CD4-positive, alpha-beta T cell treated with Interleukin-12 subunit alpha and Interleukin-12 subunit beta, for 1 hour (primary cell): ENCODE measurements around the gene SPOCD1.

Source experiments
- DNase-seq: peaks from one replicate; pipeline ENCODE4 v3.0.0-alpha.2; 2020

Gene SPOCD1

DNA sequence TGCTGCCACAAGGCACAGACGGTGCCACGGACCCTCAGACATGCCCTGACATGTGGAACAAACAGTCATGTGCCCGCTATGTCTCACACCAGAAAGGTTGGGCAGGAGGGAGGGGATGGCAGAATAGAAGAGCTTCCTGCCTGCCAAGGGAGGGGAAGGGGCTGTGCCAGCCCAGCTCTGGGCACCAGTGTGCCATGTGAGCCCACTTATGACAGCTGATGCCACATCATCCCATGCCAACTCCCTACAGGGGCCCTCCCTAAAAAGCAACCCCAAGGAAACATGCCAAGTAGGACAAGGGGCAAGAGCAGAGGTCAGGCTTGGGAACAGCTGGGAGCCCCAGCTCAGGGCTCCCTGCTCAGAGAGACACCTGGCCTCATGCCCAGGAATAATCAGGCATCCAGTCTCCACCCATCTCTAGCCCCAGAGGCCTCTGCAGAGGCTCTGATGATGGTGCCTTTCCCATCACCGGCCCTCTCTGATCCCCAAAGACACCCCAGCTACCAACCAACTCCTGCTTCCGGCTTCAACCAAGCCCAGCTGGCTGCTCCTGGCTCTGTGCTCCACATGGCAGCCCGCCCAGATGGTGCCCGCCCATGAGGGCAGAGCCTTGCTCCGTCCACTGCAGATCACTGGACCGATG lies 62.0 kb downstream of the SPOCD1 start:
- DNase-seq, result no peak

DNA sequence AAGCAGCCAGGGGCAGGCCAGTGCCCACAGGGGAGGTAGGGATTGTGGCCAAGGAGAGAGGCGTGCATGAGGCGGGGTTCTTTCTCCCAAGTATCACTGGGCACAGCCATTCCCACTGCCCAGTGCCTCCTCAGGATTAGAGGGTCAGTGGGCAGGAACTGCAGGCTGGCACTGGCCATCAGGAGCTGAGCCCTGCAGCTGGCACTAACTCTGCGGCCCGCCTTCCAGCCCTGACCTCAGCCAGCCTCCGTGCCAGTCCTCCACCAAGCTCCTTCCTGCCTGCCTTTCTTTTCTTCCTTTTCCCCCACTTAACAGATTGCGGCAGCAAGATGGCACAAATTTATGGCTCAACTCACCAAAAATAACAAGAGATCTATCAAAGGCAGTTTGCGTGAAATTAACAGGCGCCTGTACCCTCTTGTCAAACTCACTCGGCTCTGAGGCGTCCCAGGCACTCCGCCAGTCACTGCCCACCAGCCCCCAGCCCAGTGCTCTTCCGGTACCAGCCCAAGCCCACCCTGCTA lies 62.8 kb downstream of the SPOCD1 start:
- DNase-seq, result no peak

DNA sequence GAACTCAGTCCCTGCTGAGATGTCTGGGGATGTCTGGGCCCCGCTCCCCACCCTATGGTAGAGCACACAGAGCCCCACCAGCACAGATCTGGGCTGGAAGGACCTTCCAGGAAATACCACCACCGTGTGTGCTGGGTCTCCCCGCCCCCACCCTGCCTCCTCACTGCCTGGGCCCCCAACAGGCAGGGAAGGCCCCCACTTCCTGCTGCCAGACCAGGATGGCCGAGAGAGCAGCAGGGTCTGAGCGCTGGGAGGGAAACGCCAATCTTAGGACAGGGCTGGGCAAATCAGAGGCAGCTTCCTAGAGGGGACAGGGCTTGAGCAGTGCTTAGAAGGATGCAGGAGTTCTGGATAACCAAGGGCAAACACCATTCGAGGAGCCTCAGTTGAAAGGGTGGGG lies 63.6 kb downstream of the SPOCD1 start:
- DNase-seq, result no peak

DNA sequence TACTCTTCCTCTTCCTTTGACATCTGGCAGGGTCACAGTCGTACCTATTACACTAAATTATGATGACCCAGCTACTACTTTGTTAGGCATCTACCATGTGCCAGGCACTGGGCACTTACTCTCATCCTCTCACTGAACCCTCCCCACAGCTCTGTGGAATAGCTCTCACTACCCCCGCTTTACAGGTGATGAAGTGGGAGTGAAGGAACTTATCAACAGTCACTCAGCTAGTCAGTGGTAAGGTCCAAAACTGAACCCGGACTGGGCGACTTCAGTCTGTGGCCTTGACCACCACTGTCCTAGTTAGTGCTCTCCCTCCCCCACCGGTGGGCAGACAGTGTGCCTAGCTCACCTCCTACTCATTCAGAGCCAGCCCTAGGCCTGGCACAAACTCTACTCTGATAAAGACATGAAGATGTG lies 64.0 kb downstream of the SPOCD1 start:
- no peak for DNase-seq

DNA sequence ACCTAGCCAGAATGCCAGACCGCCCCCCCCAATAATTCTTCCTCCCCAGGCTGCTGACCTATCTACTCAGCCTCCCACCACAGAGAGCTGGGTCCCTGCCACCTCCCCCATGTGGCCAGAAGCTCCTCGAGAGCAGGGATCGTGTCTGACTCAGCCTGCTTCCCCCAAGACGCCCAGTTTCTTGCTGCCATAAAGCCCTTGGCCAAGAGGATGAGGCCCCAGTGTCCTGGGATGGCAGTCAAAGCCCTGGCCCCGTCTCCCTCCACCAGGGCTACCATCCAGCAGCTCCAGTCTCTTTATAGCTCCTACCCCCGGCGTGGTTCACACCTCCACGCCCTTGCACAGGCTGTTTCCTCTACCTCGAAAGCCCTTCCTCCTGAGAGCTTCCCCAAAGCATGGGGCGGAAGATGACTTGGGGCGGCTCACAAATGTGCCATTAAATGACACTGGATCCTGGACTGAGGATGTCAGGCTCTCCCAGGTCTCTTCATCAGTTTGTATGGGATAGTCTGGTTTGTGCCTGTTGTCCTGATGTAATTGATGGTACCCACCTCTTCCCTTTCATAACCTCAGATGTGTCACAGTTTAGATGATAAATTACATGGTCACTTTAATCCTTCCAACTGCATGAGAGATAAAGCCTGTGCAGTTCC lies 64.8 kb downstream of the SPOCD1 start:
- peak; percentile 47 for DNase-seq

DNA sequence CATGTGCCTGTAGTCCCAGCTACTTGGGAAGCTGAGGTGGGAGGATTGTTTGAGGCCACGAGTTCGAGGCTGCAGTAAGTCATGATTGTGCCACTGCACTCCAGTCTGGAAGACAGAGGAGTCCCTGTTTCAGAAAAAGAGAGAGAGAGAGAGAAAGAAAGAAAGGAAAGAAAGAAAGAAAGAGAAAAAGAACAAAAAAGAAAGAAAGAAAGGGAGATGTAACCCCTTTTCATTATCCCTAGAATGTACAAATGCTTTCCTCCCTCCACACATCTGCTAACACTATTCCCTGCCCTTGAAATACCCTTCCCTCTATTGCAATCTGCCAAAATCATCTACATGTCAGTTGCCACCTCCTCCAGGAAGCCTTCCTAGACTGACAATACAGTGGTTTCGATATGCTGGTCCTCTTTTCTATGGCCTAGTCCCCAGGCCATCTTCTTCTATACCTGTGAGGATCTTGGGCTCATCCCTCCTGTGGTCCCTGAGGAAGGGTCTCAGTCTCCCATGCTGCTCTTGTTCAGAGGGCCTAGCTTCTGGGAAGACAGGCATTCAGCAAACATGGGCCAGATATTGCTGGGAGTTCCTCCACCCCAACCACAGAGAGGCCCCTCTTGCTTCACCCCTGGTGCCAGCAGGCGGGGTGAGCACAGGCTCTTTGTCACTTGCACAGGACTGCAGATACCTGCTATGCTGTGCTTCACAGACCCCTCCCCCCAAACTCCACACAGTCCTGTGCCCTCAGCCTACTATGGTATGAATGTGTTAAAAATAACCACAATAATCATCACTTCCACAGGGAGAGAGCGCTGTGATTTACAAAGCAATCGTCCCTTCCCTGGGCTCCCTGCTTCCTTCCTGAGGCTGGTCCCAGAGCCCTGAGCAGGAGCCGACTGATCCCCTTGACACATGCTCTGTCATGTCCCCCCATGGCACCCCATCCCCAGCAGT lies 65.8 kb downstream of the SPOCD1 start:
- no peak for DNase-seq

DNA sequence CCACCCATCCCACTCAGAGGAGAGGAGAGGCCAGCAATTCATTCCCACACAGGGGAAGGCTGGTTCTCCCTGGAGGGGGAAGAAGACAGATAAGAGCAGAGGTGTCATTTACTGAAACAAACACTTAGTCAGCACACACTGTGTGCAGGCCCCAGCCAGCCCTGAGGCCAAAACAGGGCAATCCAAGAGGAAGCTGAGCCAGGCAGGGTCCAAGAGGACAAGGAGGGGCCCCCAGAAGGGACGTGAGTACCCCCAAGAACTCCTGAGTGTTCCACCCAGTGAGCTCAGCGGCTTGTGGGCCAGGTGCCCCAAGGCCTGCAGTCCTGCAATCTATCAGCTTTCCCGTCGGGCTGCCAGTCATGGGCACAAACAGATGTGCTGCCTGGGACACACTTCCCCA lies 67.5 kb downstream of the SPOCD1 start:
- DNase-seq, result no peak

DNA sequence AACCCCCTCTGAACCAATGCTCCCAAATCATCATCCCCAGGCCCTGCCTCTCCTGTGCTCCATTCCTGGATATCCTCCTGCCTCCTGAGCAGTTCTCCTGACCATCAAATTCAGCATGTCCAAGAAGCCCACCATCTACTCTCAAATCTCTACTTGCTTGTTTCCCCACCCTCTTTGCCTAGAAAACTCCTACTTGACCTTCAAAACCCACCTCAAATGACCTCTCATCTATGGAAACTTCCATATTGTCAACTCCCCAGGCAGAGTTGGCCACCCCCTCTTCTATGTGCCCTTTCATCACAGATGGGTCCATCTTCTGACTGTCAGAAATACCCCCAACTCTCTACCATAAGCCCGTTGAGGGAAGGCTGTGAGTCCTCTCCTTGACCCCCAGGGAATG lies 68.5 kb downstream of the SPOCD1 start:
- DNase-seq, result no peak

DNA sequence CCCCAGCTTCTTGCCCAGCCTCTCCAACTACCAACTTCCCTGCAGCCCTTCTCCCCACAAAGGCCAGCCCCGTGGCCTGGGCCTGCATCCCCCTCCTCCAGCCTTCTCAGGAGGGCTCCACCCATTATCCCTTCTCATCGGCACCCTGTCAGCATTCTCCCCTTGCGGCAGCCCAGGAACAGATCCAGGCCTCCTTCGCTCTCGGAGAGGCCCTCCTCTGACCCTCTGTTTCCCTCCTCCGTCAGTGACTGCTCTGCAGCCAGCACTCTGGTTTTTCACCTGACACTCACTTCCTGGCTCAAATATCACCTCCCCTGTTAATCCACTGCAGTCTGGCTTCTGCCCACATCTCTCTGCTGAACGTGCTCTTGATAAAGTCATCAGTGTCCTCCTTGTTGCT lies 69.1 kb downstream of the SPOCD1 start:
- no peak for DNase-seq

DNA sequence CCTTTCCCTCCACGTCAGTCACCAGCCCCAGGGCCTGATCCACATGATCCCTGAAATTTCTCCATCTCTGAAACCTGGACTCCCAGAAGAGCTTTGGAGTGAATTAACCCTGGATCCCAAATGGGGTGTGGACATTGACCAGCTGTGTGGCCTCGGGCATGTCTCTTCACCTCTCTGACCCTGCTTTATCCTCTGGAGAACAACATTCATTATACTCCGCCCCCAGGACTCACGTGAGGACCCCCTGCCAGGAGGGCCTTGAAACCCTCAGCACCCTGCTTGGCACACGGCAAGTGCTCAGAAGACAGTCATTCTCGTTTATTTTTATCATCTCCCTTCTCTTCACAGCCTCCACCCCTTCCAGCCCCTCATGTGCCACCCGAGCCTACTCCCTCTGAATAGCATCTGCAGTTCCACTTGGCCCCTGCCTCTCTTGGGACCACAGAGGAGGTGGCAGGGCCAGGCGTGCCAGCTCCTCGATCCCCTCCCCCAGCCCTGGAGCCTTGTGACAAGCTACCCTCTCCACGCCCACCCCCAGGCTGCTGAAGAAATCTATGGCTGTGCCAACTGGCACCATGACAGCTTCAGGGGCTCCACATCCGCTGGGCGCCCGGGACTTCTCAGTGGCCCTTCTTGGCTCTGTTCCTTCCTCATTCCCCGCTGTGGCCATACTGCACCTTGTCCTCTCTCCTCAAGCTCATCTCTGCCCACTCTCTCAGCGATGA lies 69.7 kb downstream of the SPOCD1 start:
- no peak for DNase-seq

DNA sequence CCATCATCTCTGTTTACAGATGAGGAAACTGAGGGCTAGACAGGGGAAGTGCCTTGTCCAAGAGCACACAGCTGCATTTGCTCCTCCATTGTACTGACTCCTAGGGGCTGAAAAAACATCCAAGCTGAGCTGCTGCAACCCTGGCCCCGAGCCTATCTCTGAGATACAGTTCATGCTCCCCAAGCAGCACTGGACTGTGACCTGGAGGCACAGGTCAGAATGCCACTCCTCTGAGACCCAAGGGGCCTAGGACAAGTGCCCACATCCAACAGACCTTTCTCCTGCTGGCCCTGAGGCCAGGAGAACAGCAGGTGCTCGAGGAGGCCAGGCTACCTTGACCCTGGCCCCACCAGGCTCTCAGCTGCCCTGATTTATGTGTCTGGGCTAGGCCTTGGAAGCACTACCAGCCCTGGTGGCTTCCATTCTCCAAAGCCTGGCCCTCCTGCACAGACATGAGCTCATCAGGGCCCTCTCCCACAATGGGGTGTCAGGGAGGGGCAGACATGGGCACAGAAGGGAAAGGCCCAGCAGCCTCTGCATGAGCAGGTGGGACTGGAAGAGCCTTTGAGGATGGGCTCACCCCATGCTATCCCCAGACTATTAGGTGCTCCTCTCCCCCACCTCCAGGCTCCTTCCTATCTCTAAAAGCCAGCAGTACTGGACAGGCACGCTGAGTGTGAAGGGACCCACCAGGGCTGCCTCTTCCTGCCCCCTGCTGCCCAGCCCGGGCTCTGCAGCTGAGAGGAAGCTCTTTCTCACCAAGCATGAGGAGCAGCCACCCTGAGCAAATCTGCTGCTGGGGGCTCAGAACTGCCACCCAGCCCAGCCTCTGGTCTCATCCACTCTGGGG lies 70.5 kb downstream of the SPOCD1 start:
- DNase-seq, result peak; percentile 61

DNA sequence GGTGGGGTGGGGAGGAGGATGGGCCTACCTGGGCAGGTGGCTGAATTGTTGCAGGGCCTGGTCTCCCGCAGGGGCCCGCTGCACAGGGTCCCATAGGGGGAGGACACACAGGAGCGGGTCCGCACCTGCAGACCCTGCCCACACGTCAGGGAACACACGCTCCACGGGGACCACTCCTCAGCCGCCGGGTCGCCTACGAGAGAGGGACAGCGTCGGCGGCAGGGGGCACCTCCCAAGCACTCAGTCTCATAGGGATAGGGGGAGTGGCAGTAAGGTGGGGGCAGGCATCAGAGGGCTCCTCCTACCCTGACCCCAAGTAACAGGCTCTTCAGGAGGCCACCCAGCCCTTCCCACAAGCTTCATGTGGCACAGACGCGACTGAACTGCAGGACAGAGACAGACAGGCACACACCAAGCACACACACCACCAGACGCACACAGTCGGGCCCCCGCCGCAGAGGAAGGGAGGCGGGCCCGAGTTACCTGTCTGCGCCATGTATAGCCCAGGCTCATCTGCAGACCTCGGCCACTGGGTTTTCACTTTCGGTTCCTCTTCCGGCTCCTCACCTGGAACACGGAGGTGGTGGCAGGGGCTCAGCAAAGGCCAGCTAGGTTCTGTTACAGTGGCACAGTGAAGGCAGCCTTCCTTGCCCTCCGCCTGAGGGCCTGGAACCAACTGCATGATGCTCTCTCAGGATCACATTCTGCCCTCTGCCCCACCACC lies 71.5 kb downstream of the SPOCD1 start:
- DNase-seq, result peak; percentile 20

DNA sequence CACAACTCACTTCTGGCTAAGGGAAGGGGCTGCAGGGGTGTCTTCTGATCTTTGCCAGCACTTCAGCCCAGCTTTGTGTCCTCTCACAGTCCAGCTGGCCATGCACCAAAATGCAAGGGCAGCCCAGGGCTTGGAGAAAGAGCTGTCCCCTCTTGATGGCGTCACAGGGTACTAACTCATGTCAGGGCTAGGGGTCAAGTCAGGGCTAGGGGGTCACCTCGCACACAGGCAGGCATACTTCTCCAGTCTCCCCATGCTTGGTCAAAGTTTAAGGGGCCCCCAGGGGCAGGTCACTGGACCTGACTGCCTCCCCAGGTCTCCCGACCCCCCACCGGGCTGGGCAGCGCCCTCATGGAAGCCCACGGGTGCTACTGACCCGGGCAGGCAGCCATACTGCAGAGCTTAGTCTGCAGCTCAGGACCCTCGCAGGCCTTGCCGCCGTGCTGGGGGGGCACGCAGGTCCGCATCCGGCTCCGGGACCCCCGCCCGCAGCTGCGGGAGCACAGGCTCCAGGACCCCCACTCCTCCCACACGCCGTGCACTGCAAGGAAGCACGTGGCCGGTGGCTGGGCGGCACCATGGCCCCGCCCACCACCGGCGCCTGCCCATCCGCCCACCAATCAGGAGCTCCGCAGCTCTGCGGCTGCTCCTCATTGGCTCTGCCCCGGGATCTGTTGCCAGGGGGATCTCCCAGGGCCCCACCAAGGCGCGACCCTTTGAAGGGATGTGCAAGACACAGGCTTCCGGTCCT lies 73.2 kb downstream of the SPOCD1 start:
- DNase-seq, result no peak
